ENCODE data around the gene ACKR4.

ACKR4 gene

GRCh38 chr3:132641837-132642538 lies 44.9 kb downstream of the ACKR4 start:
- no peak for DNase-seq (ENCODE audit: low read depth)

- DNase-seq (ENCODE audit: low read depth): no peak
These were observed 45.4 kb downstream of the ACKR4 start for GRCh38 chr3:132642539-132642847.

- no peak for DNase-seq (ENCODE audit: low read depth)
These were observed 46.3 kb downstream of the ACKR4 start for GRCh38 chr3:132643366-132643765.

GRCh38 chr3:132645058-132645457 lies 48.0 kb downstream of the ACKR4 start:
- no peak for DNase-seq (ENCODE audit: low read depth)

- DNase-seq (ENCODE audit: low read depth): no peak
These were observed 53.1 kb downstream of the ACKR4 start for GRCh38 chr3:132650153-132650552.

All from stimulated activated CD8-positive, alpha-beta memory T cell treated with anti-CD3 and anti-CD28 coated beads, Interleukin-15, amount 100 ng/mL, for 24 hours (primary cell).